H9 (cell line): ENCODE results near the gene FOXO1. TPM values are rescaled to one million over a fixed set of nuclear protein-coding genes. Genes with fewer than 3 reads are reported as not detected.

Experiments used
- DNase-seq: peaks from one replicate; pipeline ENCODE4 v3.0.0-alpha.2; 2017
- H2AFZ ChIP-seq: one replicate; pipeline ENCODE4 v1.6.1; 2013; ENCODE audit warnings: mild to moderate bottlenecking, low read length, control low read depth, moderate library complexity
- H2AK5ac ChIP-seq: 2 replicates; pipeline ENCODE4 v1.6.1; 2013; ENCODE audit warnings: low read length, control low read depth, mixed read lengths; ENCODE audit not compliant: insufficient read length
- H2BK120ac ChIP-seq: one replicate; pipeline ENCODE4 v1.6.1; 2013; ENCODE audit warnings: low read depth, mild to moderate bottlenecking, low read length, control low read depth, inconsistent platforms; ENCODE audit not compliant: poor library complexity, severe bottlenecking
- H2BK12ac ChIP-seq: 2 replicates; pipeline ENCODE4 v1.6.1; 2013; ENCODE audit warnings: low read length, control low read depth, mixed read lengths, low read depth; ENCODE audit not compliant: insufficient read length
- H2BK15ac ChIP-seq: 2 replicates; pipeline ENCODE4 v1.6.1; 2013; ENCODE audit warnings: low read depth, low read length, control low read depth
- H2BK20ac ChIP-seq: one replicate; pipeline ENCODE4 v1.6.1; 2013; ENCODE audit warnings: low read depth, mild to moderate bottlenecking, low read length, control low read depth, inconsistent platforms; ENCODE audit not compliant: poor library complexity, severe bottlenecking
- H2BK5ac ChIP-seq: 2 replicates; pipeline ENCODE4 v1.6.1; 2013; ENCODE audit warnings: low read length, control low read depth, mixed read lengths; ENCODE audit not compliant: insufficient read length
- H3K14ac ChIP-seq: 2 replicates; pipeline ENCODE4 v1.6.1; 2013; ENCODE audit warnings: low read length, control low read depth; ENCODE audit not compliant: insufficient read depth
- H3K18ac ChIP-seq: 2 replicates; pipeline ENCODE4 v1.6.1; 2013; ENCODE audit warnings: low read depth, mild to moderate bottlenecking, mixed read lengths, low read length, control low read depth; ENCODE audit not compliant: insufficient read length
- H3K23ac ChIP-seq: 2 replicates; pipeline ENCODE4 v1.6.1; 2013; ENCODE audit warnings: low read length, control low read depth, mixed read lengths, low read depth; ENCODE audit not compliant: insufficient read length
- H3K23me2 ChIP-seq: 2 replicates; pipeline ENCODE4 v1.6.1; 2013; ENCODE audit warnings: low read depth, mild to moderate bottlenecking, mixed read lengths, low read length, control low read depth; ENCODE audit not compliant: insufficient read length, poor library complexity, severe bottlenecking
- H3K27ac ChIP-seq: 2 replicates; pipeline ENCODE4 v1.5.1; 2013; ENCODE audit warnings: low read length, control low read depth, mixed read lengths, low read depth; ENCODE audit not compliant: insufficient read length
- H3K27me3 ChIP-seq: 2 replicates; pipeline ENCODE4 v1.6.1; 2013; ENCODE audit warnings: low read length, control low read depth, inconsistent platforms; ENCODE audit not compliant: insufficient read depth
- H3K4ac ChIP-seq: 2 replicates; pipeline ENCODE4 v1.6.1; 2013; ENCODE audit warnings: low read depth, mild to moderate bottlenecking, control low read depth, inconsistent platforms, low read length, moderate library complexity
- H3K4me1 ChIP-seq: 2 replicates; pipeline ENCODE4 v1.6.1; 2013; ENCODE audit warnings: low read length, control low read depth, inconsistent platforms; ENCODE audit not compliant: insufficient read depth
- H3K4me2 ChIP-seq: 2 replicates; pipeline ENCODE4 v1.6.1; 2013; ENCODE audit warnings: low read length, control low read depth, mixed read lengths; ENCODE audit not compliant: insufficient read length, insufficient read depth
- H3K56ac ChIP-seq: 2 replicates; pipeline ENCODE4 v1.6.1; 2013; ENCODE audit warnings: low read depth, mild to moderate bottlenecking, mixed read lengths, low read length, control low read depth; ENCODE audit not compliant: insufficient read length
- H3K79me1 ChIP-seq: 2 replicates; pipeline ENCODE4 v1.6.1; 2013; ENCODE audit warnings: low read depth, mild to moderate bottlenecking, moderate library complexity, low read length, control low read depth, inconsistent platforms; ENCODE audit not compliant: insufficient read depth, poor library complexity, severe bottlenecking
- H3K79me2 ChIP-seq: 2 replicates; pipeline ENCODE4 v1.6.1; 2013; ENCODE audit warnings: low read length, control low read depth, inconsistent platforms; ENCODE audit not compliant: insufficient read depth
- H3K9ac ChIP-seq: 2 replicates; pipeline ENCODE4 v1.6.1; 2013; ENCODE audit warnings: low read length, control low read depth, mixed read lengths; ENCODE audit not compliant: insufficient read length; ENCODE audit errors: extremely low read depth
- H3K9me3 ChIP-seq: one replicate; pipeline ENCODE4 v1.6.1; 2013; ENCODE audit warnings: low read depth, low read length, inconsistent platforms; ENCODE audit not compliant: control insufficient read depth
- H3T11ph ChIP-seq: one replicate; pipeline ENCODE4 v1.6.1; 2013; ENCODE audit warnings: mild to moderate bottlenecking, low read length, control low read depth, inconsistent platforms
- H4K20me1 ChIP-seq: one replicate; pipeline ENCODE4 v1.6.1; 2013; ENCODE audit not compliant: control insufficient read depth, insufficient read length, insufficient read depth
- H4K5ac ChIP-seq: 2 replicates; pipeline ENCODE4 v1.6.1; 2013; ENCODE audit warnings: low read depth, mild to moderate bottlenecking, mixed read lengths, low read length, control low read depth; ENCODE audit not compliant: insufficient read length
- H4K8ac ChIP-seq: replicated peaks from 2 replicates; pipeline ENCODE4 v1.6.1; 2013; ENCODE audit warnings: low read length, control low read depth, mixed read lengths, low read depth; ENCODE audit not compliant: insufficient read length
- H4K91ac ChIP-seq: 2 replicates; pipeline ENCODE4 v1.6.1; 2013; ENCODE audit warnings: low read depth, mild to moderate bottlenecking, moderate library complexity, mixed read lengths, low read length, control low read depth; ENCODE audit not compliant: insufficient read length
- H3K27ac Mint-ChIP-seq, 3 experiments: 2 replicates in 2 of 3; 3 replicates in 1 of 3; pipeline ENCODE4 v1.8.0; 2020 to 2021; ENCODE audit warnings: mixed read lengths in 3 of 3, mild to moderate bottlenecking in 1 of 3, moderate library complexity in 1 of 3
- H3K27me3 Mint-ChIP-seq: 2 replicates; pipeline ENCODE4 v1.8.0; 2021; ENCODE audit warnings: low read depth, mild to moderate bottlenecking, moderate library complexity, mixed read lengths
- H3K36me3 Mint-ChIP-seq, 3 experiments: 2 replicates in 2 of 3; 3 replicates in 1 of 3; pipeline ENCODE4 v1.8.0; 2020 to 2021; ENCODE audit warnings: low read depth in 3 of 3, mixed read lengths in 3 of 3; ENCODE audit not compliant: insufficient read depth in 1 of 3
- H3K4me1 Mint-ChIP-seq, 2 experiments: 2 replicates each; pipeline ENCODE4 v1.8.0; 2020; ENCODE audit warnings: mixed read lengths in 2 of 2
- H3K4me3 Mint-ChIP-seq, 2 experiments: 2 replicates in 1 of 2; 3 replicates in 1 of 2; pipeline ENCODE4 v1.8.0; 2020 to 2021; ENCODE audit warnings: mild to moderate bottlenecking in 2 of 2, mixed read lengths in 2 of 2, moderate library complexity in 1 of 2
- H3K9me3 Mint-ChIP-seq, 2 experiments: 2 replicates in 1 of 2; 3 replicates in 1 of 2; pipeline ENCODE4 v1.8.0; 2020; ENCODE audit warnings: mild to moderate bottlenecking in 2 of 2, mixed read lengths in 2 of 2, moderate library complexity in 1 of 2
- CTCF ChIP-seq: fragments of 200-600 bp; sonication (generic); conservative IDR thresholded peaks from 3 replicates; pipeline ENCODE4 v1.8.0; 2021; ENCODE audit warnings: antibody characterized with exemption, mild to moderate bottlenecking
- WGBS: extraction: QIAGEN DNeasy Blood & Tissue Kit; methylation state at CpG from one replicate; pipeline ENCODE4 v1.1.7; 2013; ENCODE audit warnings: missing lambda C conversion rate, low lambda C conversion rate, mixed read lengths; ENCODE audit not compliant: insufficient read length; ENCODE audit errors: extremely low coverage; 5-methylcytosine and 5-hydroxymethylcytosine counted together
- total RNA-seq: library from RNA; stranded (reverse); gene quantifications from 2 replicates; pipeline ENCODE4 v1.2.1, GENCODE V29; 2021

The FOXO1 gene
- total RNA-seq, 1 experiment from 2014 or later, result 44.6 TPM

DNA sequence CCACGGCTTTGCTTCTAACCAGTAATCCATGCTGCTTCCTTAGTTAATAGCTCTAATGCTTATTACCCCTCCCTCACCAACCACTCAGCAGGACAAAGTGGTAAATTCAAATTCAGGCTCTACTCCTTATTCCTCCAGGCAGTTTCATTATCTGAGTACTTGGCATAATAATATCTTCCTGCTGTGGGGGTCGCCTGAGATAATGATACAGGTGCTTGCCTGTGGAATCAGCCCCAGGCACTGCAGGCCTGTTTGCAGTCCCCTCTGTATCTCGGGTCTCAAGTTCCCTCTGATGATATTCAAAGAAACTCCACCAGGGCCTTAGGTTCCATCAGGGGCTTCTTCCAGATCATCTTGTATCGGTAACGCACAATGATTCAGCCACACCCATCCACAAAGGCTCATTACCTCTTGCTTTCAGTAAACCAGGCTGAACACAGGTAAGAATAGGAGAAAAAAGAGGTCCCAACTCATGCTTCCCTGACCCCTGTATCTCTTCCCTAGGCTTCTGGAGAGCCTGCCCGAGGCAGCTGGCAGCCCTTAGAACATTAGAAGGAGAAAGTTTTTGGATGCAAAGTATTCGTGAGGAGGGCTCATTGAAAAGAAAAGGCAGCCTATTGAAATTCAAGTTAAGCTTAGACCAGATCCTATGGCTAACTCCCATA is 14.3 kb upstream of the FOXO1 start:
- peak overlapping the region; percentile 17 to 68; a peak in 4 of 5 replicates for H3K4me3 Mint-ChIP-seq
- H3K27me3 ChIP-seq, result no peaks in the 10 kb centered on the region

More for the DNA sequence above, 14.3 kb upstream of the FOXO1 start:
- Histone ChIP-seq H3K4me1 (peaks cover 11% of the 10 kb centered on the region), H2BK15ac (no peak overlapping the region), H3K79me1 (no peaks in the 10 kb centered on the region), H4K91ac (no peak overlapping the region), H3K56ac (no peak overlapping the region), H2BK5ac (no peak overlapping the region), H2AFZ (no peak overlapping the region), H3T11ph (no peak overlapping the region), H3K23me2 (no peaks in the 10 kb centered on the region), H4K5ac (no peak overlapping the region), H2AK5ac (no peak overlapping the region), H3K23ac (no peak overlapping the region), H3K18ac (no peak overlapping the region), H2BK120ac (no peak overlapping the region), H4K8ac (no peak overlapping the region), H3K79me2 (no peaks in the 10 kb centered on the region), H4K20me1 (no peaks in the 10 kb centered on the region), H3K27ac (peak overlapping the region; percentile 10), H3K4me2 (peak overlapping the region; percentile 33), H3K9me3 (no peaks in the 10 kb centered on the region), H3K9ac (no peak overlapping the region), H3K14ac (no peak overlapping the region), H2BK12ac (no peak overlapping the region), H2BK20ac (no peak overlapping the region), H3K4ac (no peak overlapping the region)
- no peaks in the 10 kb centered on the region for H3K9me3 Mint-ChIP-seq
- no peak for TF ChIP-seq CTCF
- peak; percentile 91 for DNase-seq
- H3K4me1 Mint-ChIP-seq, result peaks cover 34 to 36% of the 10 kb centered on the region in 2 experiments
- no CpG with 5 or more reads among the region's 7 CpGs for WGBS
- H3K27me3 Mint-ChIP-seq, result no peaks in the 10 kb centered on the region; the same call in 1 of the 2 replicates
- H3K36me3 Mint-ChIP-seq, result peaks cover 0 to 7% (median 2%) of the 10 kb centered on the region in 3 experiments; a peak in 2 of 7 replicates
- peak overlapping the region; percentile 89 to 97 (median 96) for H3K27ac Mint-ChIP-seq
